ENCODE data around the gene USP7. TPM values are rescaled to one million over a fixed set of nuclear protein-coding genes. Genes with fewer than 3 reads are reported as not detected.
"Not testable (repeated sequence)": the region's sequence is repeated elsewhere in the genome, so short reads cannot be mapped to it uniquely, and the experiment has no call there.

Gene USP7
- polyA plus RNA-seq, 1 donor, result 151 TPM

- not testable (repeated sequence) for DNase-seq
Measured at GRCh38 chr16:8976189-8976588, 12.5 kb upstream of the USP7 start.

GRCh38 chr16:8975039-8975438 is 11.3 kb upstream of the USP7 start:
- no peak for DNase-seq

GRCh38 chr16:8972843-8973586 is 9.3 kb upstream of the USP7 start:
- no peak for DNase-seq

GRCh38 chr16:8971416-8971815 is 7.7 kb upstream of the USP7 start:
- DNase-seq, result no peak

- not testable (repeated sequence) for DNase-seq
Measured at GRCh38 chr16:8969202-8969897, 5.6 kb upstream of the USP7 start.

GRCh38 chr16:8968054-8968453 is 4.3 kb upstream of the USP7 start:
- not testable (repeated sequence) for DNase-seq

- DNase-seq, result no peak
Measured at GRCh38 chr16:8967132-8967821, 3.6 kb upstream of the USP7 start.

- no peak for DNase-seq
Measured at GRCh38 chr16:8966817-8967131, 3.1 kb upstream of the USP7 start.

- DNase-seq, result no peak
Measured at GRCh38 chr16:8964462-8964861, 756 bp upstream of the USP7 start.

- DNase-seq, result peak; percentile 19
Measured at GRCh38 chr16:8963010-8963820, 491 bp downstream of the USP7 start.

GRCh38 chr16:8962393-8963009 is 1.2 kb downstream of the USP7 start:
- DNase-seq, result no peak

GRCh38 chr16:8961811-8962390 is 1.8 kb downstream of the USP7 start:
- DNase-seq, result peak; percentile 24

- no peak for DNase-seq
Measured at GRCh38 chr16:8960788-8961109, 3.0 kb downstream of the USP7 start.

GRCh38 chr16:8959921-8960787 is 3.6 kb downstream of the USP7 start:
- no peak for DNase-seq

- no peak for DNase-seq
Measured at GRCh38 chr16:8958344-8959167, 5.2 kb downstream of the USP7 start.

GRCh38 chr16:8957509-8958157 is 6.1 kb downstream of the USP7 start:
- DNase-seq, result no peak

- DNase-seq, result no peak
Measured at GRCh38 chr16:8957063-8957397, 6.7 kb downstream of the USP7 start.

- DNase-seq, result no peak
Measured at GRCh38 chr16:8956265-8957062, 7.2 kb downstream of the USP7 start.

GRCh38 chr16:8955828-8956227 is 7.9 kb downstream of the USP7 start:
- no peak for DNase-seq
